MCF 10A (cell line): ENCODE results near the gene SLC13A4. TPM values are rescaled to one million over a fixed set of nuclear protein-coding genes. Genes with fewer than 3 reads are reported as not detected.

Experiments used
- BruUV-seq: library from RNA; stranded (reverse); fragments of 400-500 nt; replicated peaks from 2 replicates; lab custom pipeline; 2021; lab: Mats Ljungman, UMichigan
- CTCF ChIA-PET: fragments of 300-600 bp; sonication (Branson Sonifier 250); formaldehyde crosslinking; extraction: SDS; loops from one replicate; lab custom pipeline; 2021; ENCODE audit warnings: antibody characterized with exemption, inconsistent platforms; lab: Yijun Ruan, JAX
- POLR2A ChIA-PET: fragments of 300-600, 350-650 bp; sonication (Branson Sonifier 250); formaldehyde crosslinking; extraction: SDS; loops from one replicate; lab custom pipeline; 2020; ENCODE audit warnings: antibody characterized with exemption, inconsistent platforms; lab: Yijun Ruan, JAX
- DNase-seq: peaks from one replicate; pipeline ENCODE4 v3.0.0-alpha.2; 2018; ENCODE audit not compliant: unreplicated experiment
- H3K27ac Mint-ChIP-seq: one replicate; pipeline ENCODE4 v1.8.0; 2022; ENCODE audit warnings: mild to moderate bottlenecking, low read depth, mixed read lengths; ENCODE audit not compliant: unreplicated experiment
- H3K27me3 Mint-ChIP-seq: one replicate; pipeline ENCODE4 v1.8.0; 2022; ENCODE audit warnings: mixed read lengths; ENCODE audit not compliant: insufficient read depth, unreplicated experiment
- H3K36me3 Mint-ChIP-seq: one replicate; pipeline ENCODE4 v1.8.0; 2022; ENCODE audit warnings: mild to moderate bottlenecking, moderate library complexity, mixed read lengths; ENCODE audit not compliant: insufficient read depth, unreplicated experiment
- H3K4me1 Mint-ChIP-seq: one replicate; pipeline ENCODE4 v1.8.0; 2022; ENCODE audit warnings: mixed read lengths; ENCODE audit not compliant: insufficient read depth, unreplicated experiment
- H3K4me3 Mint-ChIP-seq: one replicate; pipeline ENCODE4 v1.8.0; 2022; ENCODE audit warnings: mild to moderate bottlenecking, moderate library complexity, mixed read lengths; ENCODE audit not compliant: unreplicated experiment
- H3K9me3 Mint-ChIP-seq: one replicate; pipeline ENCODE4 v1.8.0; 2022; ENCODE audit warnings: mixed read lengths; ENCODE audit not compliant: unreplicated experiment
- intact Hi-C: fragments of 100-400 bp; cut with micrococcal nuclease; formaldehyde crosslinking; loops from 2 replicates; pipeline ENCODE4 v1.14.1; 2022
- total RNA-seq: library from RNA; stranded (reverse); gene quantifications from 2 replicates; pipeline ENCODE4 v1.2.3, GENCODE V29; 2022
- TF ChIP-seq, protein P1 (sequence below): fragments of 200-600 bp; IDR thresholded peaks from one replicate; pipeline ENCODE4 v1.8.0; 2022; ENCODE audit warnings: antibody characterized with exemption, mild to moderate bottlenecking; ENCODE audit not compliant: unreplicated experiment

The SLC13A4 gene
- total RNA-seq, 1 experiment from 2014 or later, result not detected

DNA sequence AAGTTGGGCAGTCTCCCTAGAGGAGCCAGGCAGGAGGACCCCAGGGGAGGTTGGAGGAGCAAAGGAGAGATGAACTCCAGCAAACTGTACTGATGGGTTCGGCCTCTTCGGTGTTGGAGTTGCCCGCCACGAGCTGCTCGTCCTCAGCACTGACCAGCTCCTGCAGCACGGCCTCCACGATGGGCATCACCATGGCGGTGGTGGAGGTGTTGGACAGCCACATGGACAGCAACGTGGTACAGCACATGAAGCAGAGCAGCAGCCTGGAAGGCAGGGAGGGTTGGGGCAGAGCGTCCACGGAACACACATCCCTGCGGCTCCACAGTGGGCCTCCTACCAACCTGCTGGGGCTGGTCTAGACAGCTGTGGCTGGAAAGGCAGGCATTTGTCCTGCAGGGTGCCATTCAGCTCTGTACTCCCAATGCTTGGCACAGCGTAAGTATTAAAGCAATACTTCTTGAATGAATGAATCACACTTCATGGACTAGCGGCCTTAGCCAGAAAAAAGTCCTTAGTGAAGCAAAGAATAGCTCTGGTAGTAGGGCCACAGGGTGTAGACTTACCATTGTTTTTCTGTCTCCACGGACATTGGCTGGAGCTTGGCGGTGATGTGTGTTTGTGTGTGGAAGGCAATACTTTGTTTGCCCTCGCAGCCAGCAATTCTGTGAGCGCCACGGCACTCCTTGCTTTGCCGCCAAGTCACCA, 21.8 kb downstream of the SLC13A4 start:
- peak; percentile 81 for DNase-seq
- H3K9me3 Mint-ChIP-seq, result no peaks in the 10 kb centered on the region
- no peaks in the 10 kb centered on the region for H3K27me3 Mint-ChIP-seq
- no TSS peak for BruUV-seq
- CTCF ChIA-PET, result interaction anchor here (0.8 to 3.0 kb wide), 5 partner anchors 25 to 92 kb away, joined by 3 to 33 read pairs (median 4); partner anchors contain the start of gene STMP1
- TF ChIP-seq, protein P1, sequence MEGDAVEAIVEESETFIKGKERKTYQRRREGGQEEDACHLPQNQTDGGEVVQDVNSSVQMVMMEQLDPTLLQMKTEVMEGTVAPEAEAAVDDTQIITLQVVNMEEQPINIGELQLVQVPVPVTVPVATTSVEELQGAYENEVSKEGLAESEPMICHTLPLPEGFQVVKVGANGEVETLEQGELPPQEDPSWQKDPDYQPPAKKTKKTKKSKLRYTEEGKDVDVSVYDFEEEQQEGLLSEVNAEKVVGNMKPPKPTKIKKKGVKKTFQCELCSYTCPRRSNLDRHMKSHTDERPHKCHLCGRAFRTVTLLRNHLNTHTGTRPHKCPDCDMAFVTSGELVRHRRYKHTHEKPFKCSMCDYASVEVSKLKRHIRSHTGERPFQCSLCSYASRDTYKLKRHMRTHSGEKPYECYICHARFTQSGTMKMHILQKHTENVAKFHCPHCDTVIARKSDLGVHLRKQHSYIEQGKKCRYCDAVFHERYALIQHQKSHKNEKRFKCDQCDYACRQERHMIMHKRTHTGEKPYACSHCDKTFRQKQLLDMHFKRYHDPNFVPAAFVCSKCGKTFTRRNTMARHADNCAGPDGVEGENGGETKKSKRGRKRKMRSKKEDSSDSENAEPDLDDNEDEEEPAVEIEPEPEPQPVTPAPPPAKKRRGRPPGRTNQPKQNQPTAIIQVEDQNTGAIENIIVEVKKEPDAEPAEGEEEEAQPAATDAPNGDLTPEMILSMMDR, result no peak
- peaks cover 18% of the 10 kb centered on the region for H3K4me1 Mint-ChIP-seq
- intact Hi-C loops, result no loop called here
- H3K27ac Mint-ChIP-seq, result peak overlapping the region; percentile 67
- POLR2A ChIA-PET, result interaction anchor here (0.8 to 2.8 kb wide), 7 partner anchors 8 to 44 kb away, joined by 3 to 12 read pairs (median 6); partner anchors contain the start of gene STMP1
- H3K36me3 Mint-ChIP-seq, result no peaks in the 10 kb centered on the region
- no peak overlapping the region for H3K4me3 Mint-ChIP-seq

DNA sequence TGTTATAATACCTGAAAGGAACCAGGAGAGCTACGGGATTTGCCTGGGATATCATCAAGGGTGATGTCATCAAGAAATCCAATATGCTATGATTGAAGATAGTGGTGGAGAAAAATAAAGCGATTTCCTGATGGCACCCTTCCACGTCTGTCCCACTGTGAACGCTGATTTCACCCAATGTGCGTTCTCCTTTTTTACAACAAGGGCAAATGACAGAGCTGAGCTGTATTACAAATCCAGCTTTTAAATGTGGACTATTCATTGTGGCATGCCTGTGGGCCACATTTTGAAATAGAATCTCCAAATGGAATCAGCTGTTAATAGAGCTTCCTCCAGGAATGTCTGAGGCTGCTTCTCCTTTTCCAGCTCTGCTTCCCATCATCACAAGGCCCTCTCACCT, 23.3 kb downstream of the SLC13A4 start:
- Mint-ChIP-seq H3K27ac (no peak overlapping the region), H3K27me3 (no peaks in the 10 kb centered on the region), H3K36me3 (no peaks in the 10 kb centered on the region), H3K9me3 (no peaks in the 10 kb centered on the region), H3K4me1 (peaks cover 18% of the 10 kb centered on the region), H3K4me3 (no peak overlapping the region)
- intact Hi-C loops, result no loop called here
- no TSS peak for BruUV-seq
- POLR2A ChIA-PET, result interaction anchor here (0.7 to 1.0 kb wide), 2 partner anchors 9 to 292 kb away, joined by 3 to 4 read pairs; no protein-coding TSS in a partner anchor
- CTCF ChIA-PET, result interaction anchor here (0.5 to 1.4 kb wide), 6 partner anchors 9 to 534 kb away, joined by 3 to 4 read pairs (median 3); no protein-coding TSS in a partner anchor
- no peak for DNase-seq
- TF ChIP-seq, protein P1, result no peak

DNA sequence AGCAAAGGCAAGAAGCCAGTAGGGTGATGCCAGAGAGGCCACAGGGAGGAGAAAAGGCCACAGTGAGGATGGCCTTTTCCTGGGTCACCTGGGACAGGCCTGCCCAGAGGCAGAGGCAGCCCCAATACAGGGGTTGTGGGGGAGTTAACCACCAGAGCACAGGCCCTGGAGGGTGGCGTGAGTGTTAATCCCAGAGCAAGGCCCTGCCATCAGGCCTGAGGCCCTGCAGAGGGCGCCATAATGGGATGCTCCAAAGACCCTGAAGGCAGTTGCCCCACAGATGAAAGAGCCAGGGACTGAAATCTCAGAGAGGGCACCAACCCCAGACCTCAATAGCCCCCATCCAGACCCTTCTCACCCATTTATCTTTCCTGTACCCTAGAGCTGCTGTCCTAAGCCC, 23.9 kb downstream of the SLC13A4 start:
- CTCF ChIA-PET, result interaction anchor here (0.6 to 1.4 kb wide), 3 partner anchors 8 to 533 kb away, joined by 3 read pairs; no protein-coding TSS in a partner anchor
- DNase-seq, result no peak
- Mint-ChIP-seq H3K27ac (no peak overlapping the region), H3K4me1 (peaks cover 18% of the 10 kb centered on the region), H3K27me3 (no peaks in the 10 kb centered on the region), H3K36me3 (no peaks in the 10 kb centered on the region), H3K4me3 (no peak overlapping the region), H3K9me3 (no peaks in the 10 kb centered on the region)
- no TSS peak for BruUV-seq
- intact Hi-C loops, result no loop called here
- POLR2A ChIA-PET, result interaction anchor here (0.7 to 1.0 kb wide), 2 partner anchors 9 to 292 kb away, joined by 3 to 4 read pairs; no protein-coding TSS in a partner anchor
- TF ChIP-seq, protein P1, result peak; percentile 12
